ENCODE results near the gene HIPK2. TPM values are rescaled to one million over a fixed set of nuclear protein-coding genes. Genes with fewer than 3 reads are reported as not detected.

HIPK2 gene
- total RNA-seq, 3 donors from 2014 or later (not counting 1 experiment from before 2014, with no cell fraction given): 127 to 145 (median 144) TPM

DNA sequence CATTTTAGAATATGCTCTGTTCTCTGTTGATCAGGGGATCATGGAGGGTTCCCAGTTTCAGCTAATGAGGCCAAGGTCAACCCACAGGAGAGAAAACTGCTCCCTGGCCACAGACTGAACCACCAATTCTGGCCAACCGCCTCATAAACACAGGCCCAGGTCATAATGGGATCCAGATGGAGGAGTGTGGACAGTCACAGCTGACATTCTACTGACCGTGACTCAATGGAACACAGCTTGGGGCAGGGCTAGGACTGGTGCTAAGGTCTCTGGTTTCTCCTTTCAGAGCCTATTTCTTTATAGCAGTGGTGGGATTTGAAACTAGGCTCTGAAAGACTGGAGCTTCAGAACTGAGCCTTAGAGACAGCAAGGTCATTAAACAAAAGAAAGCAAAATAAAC, 68.3 kb downstream of the HIPK2 start:
- Histone ChIP-seq H3K36me3 (ENCODE audit: control insufficient read depth, insufficient read depth, low read length) (peaks cover 13% of the 10 kb centered on the region), H3K9me3 (ENCODE audit: control insufficient read depth, insufficient read depth, low read length) (no peaks in the 10 kb centered on the region), H3K4me3 (ENCODE audit: low read length) (no peak overlapping the region), H3K27ac (ENCODE audit: low read length) (no peak overlapping the region), H3K27me3 (ENCODE audit: control insufficient read depth, insufficient read depth, low read length) (no peaks in the 10 kb centered on the region), H3K4me1 (ENCODE audit: control insufficient read depth, insufficient read depth, low read length) (peaks cover 11% of the 10 kb centered on the region)
- Mint-ChIP-seq H3K27me3 (ENCODE audit: low read depth in 2 of 2) (no peaks in the 10 kb centered on the region), H3K4me1 (peaks cover 33 to 43% of the 10 kb centered on the region in 2 donors), H3K4me3 (no peak overlapping the region), H3K27ac (peak overlapping the region; percentile 57 to 65), H3K36me3 (no peaks in the 10 kb centered on the region), H3K9me3 (no peaks in the 10 kb centered on the region)
- ATAC-seq (no peak), DNase-seq (no peak)
- 90% methylated on average over 2 of the region's 2 CpGs for WGBS (ENCODE audit: insufficient coverage)
- intact Hi-C loops (cut with micrococcal nuclease): no loop called here
- TF ChIP-seq, protein P1, sequence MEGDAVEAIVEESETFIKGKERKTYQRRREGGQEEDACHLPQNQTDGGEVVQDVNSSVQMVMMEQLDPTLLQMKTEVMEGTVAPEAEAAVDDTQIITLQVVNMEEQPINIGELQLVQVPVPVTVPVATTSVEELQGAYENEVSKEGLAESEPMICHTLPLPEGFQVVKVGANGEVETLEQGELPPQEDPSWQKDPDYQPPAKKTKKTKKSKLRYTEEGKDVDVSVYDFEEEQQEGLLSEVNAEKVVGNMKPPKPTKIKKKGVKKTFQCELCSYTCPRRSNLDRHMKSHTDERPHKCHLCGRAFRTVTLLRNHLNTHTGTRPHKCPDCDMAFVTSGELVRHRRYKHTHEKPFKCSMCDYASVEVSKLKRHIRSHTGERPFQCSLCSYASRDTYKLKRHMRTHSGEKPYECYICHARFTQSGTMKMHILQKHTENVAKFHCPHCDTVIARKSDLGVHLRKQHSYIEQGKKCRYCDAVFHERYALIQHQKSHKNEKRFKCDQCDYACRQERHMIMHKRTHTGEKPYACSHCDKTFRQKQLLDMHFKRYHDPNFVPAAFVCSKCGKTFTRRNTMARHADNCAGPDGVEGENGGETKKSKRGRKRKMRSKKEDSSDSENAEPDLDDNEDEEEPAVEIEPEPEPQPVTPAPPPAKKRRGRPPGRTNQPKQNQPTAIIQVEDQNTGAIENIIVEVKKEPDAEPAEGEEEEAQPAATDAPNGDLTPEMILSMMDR (IDR thresholded peaks at IDR 0.05): no peak

GRCh38 chr7:139708541-139708940, 69.3 kb downstream of the HIPK2 start:
- peaks cover 14% of the 10 kb centered on the region for H3K4me1 ChIP-seq (ENCODE audit: control insufficient read depth, insufficient read depth, low read length)
- no peak for DNase-seq
- Mint-ChIP-seq H3K27ac (no peak overlapping the region), H3K27me3 (ENCODE audit: low read depth in 2 of 2) (no peaks in the 10 kb centered on the region), H3K36me3 (no peaks in the 10 kb centered on the region), H3K9me3 (no peaks in the 10 kb centered on the region), H3K4me1 (peaks cover 38 to 52% of the 10 kb centered on the region in 2 donors), H3K4me3 (no peak overlapping the region)
- H3K9me3 ChIP-seq (ENCODE audit: control insufficient read depth, insufficient read depth, low read length): no peaks in the 10 kb centered on the region
- no peak overlapping the region for H3K27ac ChIP-seq (ENCODE audit: low read length)
- intact Hi-C loops (cut with micrococcal nuclease): no loop called here
- TF ChIP-seq, protein P1 (IDR thresholded peaks at IDR 0.05): no peak
- no peaks in the 10 kb centered on the region for H3K27me3 ChIP-seq (ENCODE audit: control insufficient read depth, insufficient read depth, low read length)
- no peak overlapping the region for H3K4me3 ChIP-seq (ENCODE audit: low read length)
- WGBS (ENCODE audit: insufficient coverage): 74% methylated on average over 5 of the region's 6 CpGs
- no peak for ATAC-seq
- peaks cover 4% of the 10 kb centered on the region for H3K36me3 ChIP-seq (ENCODE audit: control insufficient read depth, insufficient read depth, low read length)

DNA sequence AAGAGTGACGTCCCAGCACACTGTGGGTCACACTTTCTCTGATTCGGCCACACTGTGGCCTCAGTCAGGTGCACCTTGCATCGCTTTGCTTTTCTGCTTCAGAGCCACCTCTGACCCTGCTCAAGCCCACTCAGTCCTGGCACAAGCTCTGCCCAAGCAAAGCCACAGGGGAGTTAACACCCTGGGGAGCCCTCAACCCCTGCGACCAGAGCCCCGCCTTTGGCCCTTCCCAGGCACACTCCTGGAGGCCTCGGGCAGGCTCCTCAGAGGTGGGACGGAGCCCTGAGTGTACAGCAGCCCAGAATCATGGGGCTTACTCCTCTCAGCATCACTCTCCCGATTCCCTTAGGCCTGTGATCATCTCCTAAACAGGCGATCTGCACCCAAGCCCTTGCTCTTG, 71.0 kb downstream of the HIPK2 start:
- WGBS (ENCODE audit: insufficient coverage): 74% methylated on average over 9 of the region's 9 CpGs
- peak overlapping the region; percentile 56 to 62 for H3K27ac Mint-ChIP-seq

More for the DNA sequence above, 71.0 kb downstream of the HIPK2 start:
- peaks cover 40 to 57% of the 10 kb centered on the region in 2 donors for H3K4me1 Mint-ChIP-seq
- intact Hi-C loops (cut with micrococcal nuclease): no loop called here
- Histone ChIP-seq H3K36me3 (ENCODE audit: control insufficient read depth, insufficient read depth, low read length) (peaks cover 4% of the 10 kb centered on the region), H3K9me3 (ENCODE audit: control insufficient read depth, insufficient read depth, low read length) (no peaks in the 10 kb centered on the region), H3K27ac (ENCODE audit: low read length) (no peak overlapping the region), H3K4me3 (ENCODE audit: low read length) (no peak overlapping the region), H3K27me3 (ENCODE audit: control insufficient read depth, insufficient read depth, low read length) (no peaks in the 10 kb centered on the region), H3K4me1 (ENCODE audit: control insufficient read depth, insufficient read depth, low read length) (peaks cover 14% of the 10 kb centered on the region)
- H3K4me3 Mint-ChIP-seq: no peak overlapping the region
- no peaks in the 10 kb centered on the region for H3K9me3 Mint-ChIP-seq
- H3K36me3 Mint-ChIP-seq: no peaks in the 10 kb centered on the region
- ATAC-seq (no peak), DNase-seq (no peak)
- TF ChIP-seq, protein P1 (IDR thresholded peaks at IDR 0.05): no peak
- no peaks in the 10 kb centered on the region for H3K27me3 Mint-ChIP-seq (ENCODE audit: low read depth in 2 of 2)

Measured in natural killer cell (primary cell).